Stomach (tissue), 9 donors: Measurements from ENCODE around the gene KIRREL2. TPM values are rescaled to one million over a fixed set of nuclear protein-coding genes. Genes with fewer than 3 reads are reported as not detected.
A peak's percentile ranks its signal among the peaks of the same experiment; 100 is the strongest.

ENCODE experiments used
- DNase-seq, 2 donors: peaks; one replicate each; pipeline versions ENCODE4 v3.0.0 to v3.0.0-alpha.2; 2013 to 2019
- H3K27ac ChIP-seq, 5 donors: fragments of 200-600 bp in 4 of 5; sonication (generic) in 4 of 5; one replicate each; pipeline ENCODE4 v1.5.1; 2013 to 2019; ENCODE audit warnings: mild to moderate bottlenecking in 1 of 5, moderate library complexity in 1 of 5
- H3K27me3 ChIP-seq, 3 donors: fragments of 200-600 bp; sonication (generic); one replicate each; pipeline ENCODE4 v1.5.1; 2017 to 2019; ENCODE audit warnings: mixed run types in 1 of 3
- H3K36me3 ChIP-seq, 4 donors: fragments of 200-600 bp; sonication (generic); 1 replicate in 3 of 4; 2 replicates in 1 of 4; pipeline ENCODE4 v1.5.1; 2016 to 2019
- H3K4me1 ChIP-seq, 4 donors: fragments of 200-600 bp; sonication (generic); one replicate each; pipeline ENCODE4 v1.5.1; 2016 to 2019
- H3K4me3 ChIP-seq, 4 donors: fragments of 200-600 bp; sonication (generic) in 3 of 4; one replicate each; pipeline ENCODE4 v1.5.1; 2016 to 2019; ENCODE audit warnings: mild to moderate bottlenecking in 1 of 4
- H3K9me3 ChIP-seq, 4 donors: fragments of 200-600 bp; sonication (generic); one replicate each; pipeline ENCODE4 v1.5.1; 2016 to 2019
- EP300 ChIP-seq: sonication (generic); formaldehyde crosslinking; IDR thresholded peaks from one replicate; pipeline ENCODE4 v1.6.1; 2017; ENCODE audit warnings: antibody characterized with exemption
- POLR2A ChIP-seq, 4 donors: fragments of 450-650 bp; IDR thresholded peaks; one replicate each; pipeline ENCODE4 v1.6.1; 2016; ENCODE audit warnings: antibody characterized with exemption in 4 of 4, control low read depth in 2 of 4, mild to moderate bottlenecking in 1 of 4, moderate library complexity in 1 of 4
- POLR2AphosphoS5 ChIP-seq, 3 donors: sonication (generic); formaldehyde crosslinking; IDR thresholded peaks; one replicate each; pipeline ENCODE4 v1.6.1; 2016; ENCODE audit warnings: antibody characterized with exemption in 3 of 3
- WGBS, 5 donors: extraction: QIAGEN DNeasy Blood & Tissue Kit in 3 of 5; methylation state at CpG; one replicate each; pipeline versions ENCODE4 v1.1.5 to v1.1.7; 2013 to 2018; 5-methylcytosine and 5-hydroxymethylcytosine counted together
- intact Hi-C: fragments of 100-400 bp; cut with DNase I; formaldehyde crosslinking; loops from one replicate; pipeline ENCODE4 v1.15.1; 2023; ENCODE audit warnings: low total_unique reads
- polyA plus RNA-seq, 3 donors: library from polyadenylated mRNA; stranded (reverse); fragments of 200-250 nt; gene quantifications; one replicate each; pipeline ENCODE4 v1.2.3, GENCODE V29; 2013
- total RNA-seq, 5 donors: library from RNA; depleted of rRNA; stranded (reverse); fragments of >200 nt; gene quantifications; one replicate each; pipeline versions ENCODE4 v1.1.0 to v1.2.3, GENCODE V29; 2014 to 2016
- TF ChIP-seq, protein P1 (sequence below), 7 experiments: fragments of 450-650 bp in 4 of 7; fragments of 200-600 bp in 3 of 7; sonication (generic) in 3 of 7; IDR thresholded peaks; one replicate each; pipeline ENCODE4 v1.5.1; 2016 to 2019; ENCODE audit warnings: antibody characterized with exemption in 7 of 7, control low read depth in 2 of 7, mild to moderate bottlenecking in 1 of 7
- donor health status: healthy with polysubstance abuse.
- donor health status: Bipolar disorder and iron deficiency.
- donor health status: healthy.

Gene KIRREL2
- total and polyA plus RNA-seq, 8 donors = 0.43 to 0.73 (median 0.61) TPM; not detected in 4

- H3K27me3 ChIP-seq = peaks cover 16 to 97% (median 59%) of the 10 kb centered on the region in 3 donors
- intact Hi-C loops = no loop called here
Measured at GRCh38 chr19:35846038-35846668, 10.6 kb upstream of the KIRREL2 start.

DNA sequence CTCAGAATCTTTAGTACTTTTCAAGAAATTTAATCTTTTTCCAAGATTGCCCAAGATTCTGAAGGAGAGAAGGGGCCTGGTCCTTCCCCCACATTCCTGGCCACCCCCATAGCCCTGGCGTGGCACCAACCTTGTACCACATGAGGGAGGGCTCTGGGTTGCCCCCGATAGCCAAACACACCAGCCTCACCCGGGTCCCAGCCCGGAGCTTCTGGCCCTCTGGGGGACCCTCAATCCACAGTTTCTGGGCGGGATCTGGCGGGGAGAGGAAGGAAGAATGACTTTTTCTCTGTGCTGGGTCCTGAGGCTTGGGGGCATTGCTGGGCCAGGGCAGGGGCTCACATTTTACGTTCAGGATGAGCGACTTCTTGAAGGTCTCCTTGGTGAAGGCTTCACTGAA is 8.8 kb upstream of the KIRREL2 start:
- Histone ChIP-seq H3K36me3 (no peaks in the 10 kb centered on the region), H3K9me3 (no peaks in the 10 kb centered on the region), H3K4me1 (peaks cover 13 to 32% (median 21%) of the 10 kb centered on the region in 4 donors), H3K27ac (no peak overlapping the region), H3K4me3 (no peak overlapping the region), H3K27me3 (peaks cover 16 to 97% (median 64%) of the 10 kb centered on the region in 3 donors)
- WGBS, 5 donors = 80 to 85% (median 83%) methylated on average over 6 to 8 of the region's 8 CpGs
- no peak for DNase-seq
- intact Hi-C loops = no loop called here
- no peak for TF ChIP-seq POLR2A (IDR thresholded peaks at IDR 0.05)

More at GRCh38 chr19:35846038-35846668, 10.6 kb upstream of the KIRREL2 start:
- peaks cover 13 to 32% (median 21%) of the 10 kb centered on the region in 4 donors for H3K4me1 ChIP-seq
- peak overlapping the region; percentile 26 to 48 (median 28) for H3K4me3 ChIP-seq
- DNase-seq = peak in 1 of 2 donors; percentile 58
- 2 to 4% (median 4%) methylated on average over 5 to 26 of the region's 26 CpGs for WGBS, 5 donors
- H3K9me3 ChIP-seq = no peaks in the 10 kb centered on the region
- TF ChIP-seq POLR2A (IDR thresholded peaks at IDR 0.05) (no peak), POLR2AphosphoS5 (IDR thresholded peaks at IDR 0.05) (no peak), EP300 (no peak)
- TF ChIP-seq, protein P1, sequence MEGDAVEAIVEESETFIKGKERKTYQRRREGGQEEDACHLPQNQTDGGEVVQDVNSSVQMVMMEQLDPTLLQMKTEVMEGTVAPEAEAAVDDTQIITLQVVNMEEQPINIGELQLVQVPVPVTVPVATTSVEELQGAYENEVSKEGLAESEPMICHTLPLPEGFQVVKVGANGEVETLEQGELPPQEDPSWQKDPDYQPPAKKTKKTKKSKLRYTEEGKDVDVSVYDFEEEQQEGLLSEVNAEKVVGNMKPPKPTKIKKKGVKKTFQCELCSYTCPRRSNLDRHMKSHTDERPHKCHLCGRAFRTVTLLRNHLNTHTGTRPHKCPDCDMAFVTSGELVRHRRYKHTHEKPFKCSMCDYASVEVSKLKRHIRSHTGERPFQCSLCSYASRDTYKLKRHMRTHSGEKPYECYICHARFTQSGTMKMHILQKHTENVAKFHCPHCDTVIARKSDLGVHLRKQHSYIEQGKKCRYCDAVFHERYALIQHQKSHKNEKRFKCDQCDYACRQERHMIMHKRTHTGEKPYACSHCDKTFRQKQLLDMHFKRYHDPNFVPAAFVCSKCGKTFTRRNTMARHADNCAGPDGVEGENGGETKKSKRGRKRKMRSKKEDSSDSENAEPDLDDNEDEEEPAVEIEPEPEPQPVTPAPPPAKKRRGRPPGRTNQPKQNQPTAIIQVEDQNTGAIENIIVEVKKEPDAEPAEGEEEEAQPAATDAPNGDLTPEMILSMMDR (IDR thresholded peaks at IDR 0.05) = no peak
- H3K36me3 ChIP-seq = no peaks in the 10 kb centered on the region
- peak overlapping the region in 1 of 5 donors; percentile 6 for H3K27ac ChIP-seq

DNA sequence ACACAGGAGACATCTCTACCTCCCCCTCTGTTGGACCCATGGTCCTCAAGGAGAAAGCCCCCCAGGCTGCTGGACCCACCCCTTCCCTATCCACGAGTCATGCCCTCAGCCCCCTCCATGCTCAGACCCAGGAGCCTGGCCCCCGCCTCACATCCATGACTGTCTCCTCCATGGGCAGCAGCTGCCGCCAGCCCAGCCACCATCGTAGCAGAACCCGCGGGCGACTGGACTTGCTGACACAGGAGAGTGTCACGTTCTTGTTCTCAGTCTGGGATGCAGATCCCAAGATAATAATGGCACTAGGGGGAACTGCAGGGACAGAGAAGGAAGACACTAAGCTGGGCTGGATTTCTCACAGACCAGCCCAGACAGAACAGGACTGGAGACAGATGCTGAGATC is 8.2 kb upstream of the KIRREL2 start:
- H3K27ac ChIP-seq = no peak overlapping the region
- H3K9me3 ChIP-seq = no peaks in the 10 kb centered on the region
- peaks cover 16 to 97% (median 60%) of the 10 kb centered on the region in 3 donors for H3K27me3 ChIP-seq
- WGBS, 5 donors = 80 to 87% (median 82%) methylated on average over 7 to 8 of the region's 8 CpGs
- no peaks in the 10 kb centered on the region for H3K36me3 ChIP-seq
- intact Hi-C loops = no loop called here
- peaks cover 13 to 32% (median 21%) of the 10 kb centered on the region in 4 donors for H3K4me1 ChIP-seq
- TF ChIP-seq, protein P1 (IDR thresholded peaks at IDR 0.05) = no peak
- no peak for TF ChIP-seq EP300
- H3K4me3 ChIP-seq = no peak overlapping the region
- no peak for DNase-seq

- TF ChIP-seq, protein P1 (IDR thresholded peaks at IDR 0.05) = no peak
- TF ChIP-seq EP300 = no peak
- no peak for TF ChIP-seq POLR2A (IDR thresholded peaks at IDR 0.05)
- TF ChIP-seq POLR2AphosphoS5 (IDR thresholded peaks at IDR 0.05) = no peak
- H3K9me3 ChIP-seq = no peaks in the 10 kb centered on the region
- DNase-seq = no peak
- H3K4me3 ChIP-seq = no peak overlapping the region
- WGBS, 5 donors = 88 to 93% (median 92%) methylated on average over 4 to 18 of the region's 18 CpGs
- H3K36me3 ChIP-seq = no peaks in the 10 kb centered on the region
- peaks cover 13 to 28% (median 18%) of the 10 kb centered on the region in 4 donors for H3K4me1 ChIP-seq
- intact Hi-C loops = no loop called here
- H3K27ac ChIP-seq = no peak overlapping the region
- H3K27me3 ChIP-seq = peaks cover 16 to 97% (median 60%) of the 10 kb centered on the region in 3 donors
Measured at GRCh38 chr19:35848919-35849505, 7.7 kb upstream of the KIRREL2 start.
